Activated T-cell treated with anti-CD3 and anti-CD28 coated beads, Interleukin-2, amount 50 U/mL, for 48 hours (primary cell): ENCODE measurements around the gene CD200.

Source experiments
- DNase-seq, 2 experiments: peaks; one replicate each; pipeline ENCODE4 v3.0.0-alpha.2; 2020

The CD200 gene, protein sequence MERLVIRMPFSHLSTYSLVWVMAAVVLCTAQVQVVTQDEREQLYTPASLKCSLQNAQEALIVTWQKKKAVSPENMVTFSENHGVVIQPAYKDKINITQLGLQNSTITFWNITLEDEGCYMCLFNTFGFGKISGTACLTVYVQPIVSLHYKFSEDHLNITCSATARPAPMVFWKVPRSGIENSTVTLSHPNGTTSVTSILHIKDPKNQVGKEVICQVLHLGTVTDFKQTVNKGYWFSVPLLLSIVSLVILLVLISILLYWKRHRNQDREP

DNA sequence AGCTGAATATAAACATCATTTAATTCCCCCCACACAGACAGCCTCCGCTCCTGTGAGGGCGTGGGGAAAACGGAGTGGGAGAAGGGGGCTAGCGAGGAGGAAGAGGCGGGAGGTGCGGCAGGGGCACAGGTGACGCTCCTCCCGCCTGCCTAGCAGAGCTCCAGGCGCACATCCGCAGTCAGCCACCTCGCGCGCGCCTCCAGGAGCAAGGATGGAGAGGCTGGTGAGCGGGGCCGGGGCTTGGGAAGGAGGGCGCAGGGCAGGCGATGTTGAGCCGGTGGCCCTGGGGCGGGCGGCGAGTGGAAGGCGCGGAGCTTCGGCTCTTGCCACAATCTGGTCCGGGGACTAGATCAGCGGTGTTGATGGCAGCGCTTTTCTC is at the start of gene CD200:
Gene CD200 (plus strand): TSS at position 155 of the 379 bp plus-strand sequence. CDS start 57 bp downstream, at position 212.
- DNase-seq = peak; percentile 72 to 77

DNA sequence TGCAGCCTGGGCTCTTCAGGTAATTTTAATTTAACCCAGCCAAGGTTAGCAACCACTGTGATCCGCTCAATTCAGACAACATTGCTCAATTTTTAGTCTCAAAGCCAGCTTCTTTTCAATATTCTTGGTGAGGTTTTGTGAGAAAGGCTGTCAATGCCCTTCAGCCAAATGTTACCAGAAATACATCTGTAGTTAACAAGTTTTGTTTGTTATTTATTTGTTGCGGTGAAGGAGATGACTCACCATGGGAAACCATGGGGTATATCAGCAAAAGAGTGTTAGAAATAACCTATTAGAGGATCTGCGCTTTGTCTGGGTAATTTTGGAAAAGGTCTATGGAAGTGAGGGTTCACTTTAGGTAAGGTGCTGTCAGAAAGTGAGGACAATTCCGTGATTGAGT is 43.9 kb upstream of the CD200 start:
- DNase-seq = no peak

DNA sequence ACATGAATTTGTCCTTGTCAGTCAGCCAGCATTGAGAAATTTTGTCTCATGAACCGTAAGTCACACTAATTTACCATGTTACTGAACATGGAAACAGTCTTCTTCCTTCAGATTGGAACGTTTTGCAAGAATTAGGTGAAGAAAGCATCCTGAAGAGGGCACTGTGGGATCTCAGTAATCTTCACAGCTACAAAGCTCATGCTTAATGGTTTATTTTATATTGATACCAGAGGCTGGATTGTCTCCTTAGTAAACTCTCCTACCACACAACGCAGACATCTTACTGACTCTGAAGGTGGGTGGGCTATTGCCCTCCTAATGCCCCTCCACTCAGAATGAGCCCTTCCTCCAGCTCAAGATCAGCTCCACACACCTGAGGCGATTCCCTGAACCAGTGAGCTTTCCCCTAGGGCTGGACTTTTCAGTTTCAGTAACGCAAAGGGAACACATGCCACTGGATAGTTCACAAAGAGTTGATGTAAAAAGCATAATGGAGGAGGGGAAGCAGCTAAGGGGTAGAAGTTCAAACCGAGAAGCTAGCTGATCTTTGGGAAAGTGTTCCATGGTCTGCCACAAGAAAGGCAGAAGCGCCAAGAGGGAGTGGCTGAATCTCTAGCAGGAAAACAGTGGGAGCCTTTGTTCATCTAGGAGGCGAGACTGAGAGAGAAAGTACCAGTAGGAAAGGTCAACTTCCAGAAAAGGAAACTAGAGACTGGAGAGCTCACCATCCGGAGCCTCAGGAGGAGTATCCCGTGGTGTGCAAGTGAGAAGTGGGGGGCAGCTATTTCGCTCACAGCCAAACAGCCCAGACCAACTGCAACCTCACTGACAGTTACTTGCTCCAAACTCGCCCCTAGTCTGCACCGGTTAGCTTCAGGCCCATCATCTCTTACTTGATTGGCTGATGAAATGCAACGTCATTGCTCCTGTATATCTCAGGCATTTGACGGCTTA is 39.3 kb upstream of the CD200 start, which contains the start of gene SLC9C1:
Gene SLC9C1 (minus strand): TSS at position 849 of the 954 bp plus-strand sequence. CDS start 7,425 bp downstream, outside the sequence.
- peak in 1 of 2 experiments; percentile 30 for DNase-seq

DNA sequence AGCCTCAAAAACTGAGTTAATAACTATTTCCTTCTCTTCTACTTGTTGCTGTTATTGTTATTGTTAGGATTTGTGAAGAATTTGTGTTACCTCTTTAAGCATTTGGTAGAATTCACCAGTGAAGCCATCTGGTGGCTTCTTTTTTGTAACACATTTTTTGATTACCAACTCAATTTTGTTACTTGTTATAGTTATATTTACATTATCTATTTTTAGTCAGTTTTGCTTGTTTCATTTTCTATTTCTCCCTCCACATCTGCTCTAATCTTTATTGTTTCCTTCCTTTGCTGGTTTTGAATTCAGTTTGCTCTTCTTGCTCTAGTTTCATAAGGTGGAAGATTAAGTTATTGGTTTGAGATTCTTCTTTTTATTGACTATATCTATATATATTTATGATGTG is 35.2 kb upstream of the CD200 start:
- DNase-seq = no peak

DNA sequence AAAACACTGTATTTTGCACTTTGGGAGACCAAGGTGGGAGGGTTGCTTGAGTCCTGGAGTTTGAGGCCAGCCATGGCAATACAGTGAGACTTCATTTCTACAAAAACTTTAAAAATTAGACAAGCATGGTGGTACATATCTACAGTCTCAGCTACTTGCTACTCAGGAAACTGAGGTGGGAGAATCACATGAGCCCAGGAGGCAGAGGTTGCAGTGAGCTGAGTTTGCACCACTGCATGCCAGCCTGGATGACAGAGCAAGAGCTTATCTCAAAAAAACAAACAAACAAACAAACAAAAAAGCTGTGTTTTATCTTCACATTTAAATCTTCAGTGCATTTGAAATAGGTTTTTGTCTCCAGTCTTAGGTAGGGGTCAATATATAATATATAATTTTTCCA is 34.2 kb upstream of the CD200 start:
- no peak for DNase-seq

DNA sequence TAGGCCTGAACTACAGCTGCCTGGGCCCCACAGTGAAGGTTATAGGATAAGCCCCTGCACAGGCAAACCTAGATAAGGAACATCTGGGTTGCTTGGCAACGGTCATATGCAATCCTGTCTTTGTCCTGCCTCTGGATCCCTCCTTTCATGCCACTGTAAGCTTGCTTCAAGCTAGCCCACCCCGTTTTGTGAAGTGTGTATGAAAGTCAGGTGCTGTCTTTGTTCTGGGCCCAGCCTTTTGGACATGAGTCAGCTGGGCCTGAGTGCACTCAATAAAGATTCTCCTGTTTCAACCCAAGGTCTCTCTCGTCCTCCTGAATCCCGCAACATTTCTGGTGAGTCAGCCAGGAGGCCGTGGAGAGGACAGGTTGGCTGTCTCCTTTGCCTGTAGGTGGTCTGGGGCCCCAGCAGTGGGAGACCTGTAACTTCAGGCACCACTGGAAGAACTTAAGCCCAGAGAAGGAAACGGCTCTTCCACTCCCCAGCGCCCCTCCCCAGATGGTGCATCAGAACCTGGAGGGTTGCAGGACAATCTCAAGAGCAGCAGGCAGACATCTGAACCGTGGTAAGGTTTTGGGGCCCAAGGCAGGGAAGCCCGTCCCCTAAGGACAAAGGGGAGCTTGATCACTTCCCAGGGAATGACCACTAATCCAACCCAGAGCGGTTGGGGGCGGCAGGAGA is 30.7 kb upstream of the CD200 start:
- no peak for DNase-seq

DNA sequence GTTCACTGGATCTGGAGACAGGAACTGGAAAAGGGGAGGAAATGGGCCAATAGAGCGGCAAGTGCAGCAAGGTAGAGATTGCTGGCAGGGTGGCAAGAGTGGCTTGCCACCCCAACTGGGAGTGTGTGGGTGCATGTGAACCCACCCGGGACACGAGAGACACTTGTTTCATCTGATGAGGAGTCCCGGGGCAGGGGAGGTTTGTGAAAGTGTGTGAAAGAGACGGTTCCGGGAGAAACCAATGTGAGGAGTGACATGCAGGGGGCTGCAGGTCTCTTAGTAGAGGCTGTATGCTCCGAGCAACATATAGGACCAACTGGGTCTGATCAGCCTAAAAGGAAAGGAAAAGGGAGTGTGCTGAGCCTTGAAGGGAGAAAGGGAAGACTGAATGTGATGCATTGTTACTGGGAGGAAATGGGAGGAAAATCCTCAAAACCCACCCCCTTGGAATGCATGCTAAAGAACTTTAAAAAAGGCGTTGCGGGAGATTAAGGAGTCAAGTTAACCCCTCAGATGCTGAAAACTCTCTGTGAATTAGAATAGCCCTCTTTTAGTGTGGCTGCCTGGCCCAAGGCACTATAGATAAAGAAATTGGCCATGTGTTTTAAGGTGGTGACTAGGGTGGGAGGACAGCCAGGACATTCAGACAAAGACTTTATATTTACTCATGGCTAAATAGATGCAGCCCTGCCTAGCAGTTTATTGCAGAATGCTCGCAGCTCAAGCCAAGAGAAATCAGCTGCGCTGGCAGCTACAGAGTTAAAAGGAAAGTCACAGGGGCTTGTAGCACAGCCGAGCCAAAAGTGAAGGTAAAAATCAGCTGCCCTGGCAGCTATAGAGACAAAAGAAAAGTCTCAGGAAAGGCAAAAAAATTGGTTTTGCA is 29.8 kb upstream of the CD200 start:
- no peak for DNase-seq

DNA sequence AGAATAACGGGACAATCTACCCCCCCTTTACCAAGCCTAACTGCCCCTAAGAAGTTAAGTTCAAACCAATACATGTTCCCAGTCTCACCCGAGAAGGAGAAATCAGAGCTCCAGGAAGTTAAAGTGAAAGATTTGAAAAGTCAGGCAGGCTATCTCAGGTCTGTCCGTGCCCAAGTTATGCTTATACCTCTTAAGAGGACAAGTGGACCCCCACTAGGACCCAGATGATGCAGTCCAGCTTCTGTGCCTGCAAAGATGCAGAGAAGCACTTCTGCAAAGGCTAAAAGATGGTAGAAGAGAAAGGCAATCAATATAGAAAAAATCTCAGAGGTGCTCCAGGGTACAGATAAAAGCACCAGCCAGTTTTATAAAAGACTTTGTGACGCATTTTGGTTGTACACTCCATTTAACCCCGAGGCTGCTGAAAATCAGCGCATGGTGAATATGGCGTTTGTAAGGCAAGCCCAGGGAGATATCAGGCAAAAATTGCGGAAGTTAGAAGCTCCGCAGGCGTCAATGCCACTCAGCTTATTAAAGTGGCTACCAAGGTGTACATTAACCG is 29.1 kb upstream of the CD200 start:
- peak in 1 of 2 experiments; percentile 36 for DNase-seq

DNA sequence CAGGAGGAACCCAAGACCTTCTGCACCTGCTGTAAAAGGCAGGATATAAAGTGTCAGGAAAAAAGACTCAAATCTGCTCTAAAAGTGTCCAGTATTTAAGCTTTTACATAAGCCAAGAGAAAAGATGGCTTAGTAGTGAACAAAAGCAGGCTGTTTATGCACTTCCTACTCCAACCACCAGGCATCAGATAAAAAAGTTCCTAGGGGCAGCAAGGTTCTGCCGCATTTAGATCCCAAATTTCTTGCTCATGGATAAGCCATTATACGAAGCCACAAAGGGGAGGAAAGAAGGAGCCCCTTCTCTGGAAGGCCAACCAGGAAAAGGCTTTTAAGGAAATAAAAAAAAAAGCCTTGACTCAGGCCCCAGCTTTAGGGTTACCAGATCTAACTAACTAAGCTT is 28.3 kb upstream of the CD200 start:
- no peak for DNase-seq

DNA sequence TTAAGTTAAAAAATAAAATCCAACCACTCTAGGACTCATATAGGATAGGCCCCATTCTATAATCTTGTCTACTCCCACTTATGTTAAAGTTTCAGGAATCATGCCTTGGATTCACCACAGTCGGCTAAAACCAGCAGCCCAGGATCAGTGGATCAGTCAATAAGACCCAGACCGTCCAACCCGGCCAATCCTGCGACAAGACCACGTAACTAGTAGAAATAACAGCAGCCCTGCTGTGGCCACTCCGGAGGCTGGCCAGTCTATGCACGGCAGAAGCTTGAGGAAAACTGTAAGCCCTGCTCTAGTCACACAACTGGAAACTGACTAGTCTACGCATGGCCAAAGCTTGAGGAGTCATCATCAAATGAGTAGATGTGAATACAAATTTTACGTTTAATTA is 26.1 kb upstream of the CD200 start:
- no peak for DNase-seq

DNA sequence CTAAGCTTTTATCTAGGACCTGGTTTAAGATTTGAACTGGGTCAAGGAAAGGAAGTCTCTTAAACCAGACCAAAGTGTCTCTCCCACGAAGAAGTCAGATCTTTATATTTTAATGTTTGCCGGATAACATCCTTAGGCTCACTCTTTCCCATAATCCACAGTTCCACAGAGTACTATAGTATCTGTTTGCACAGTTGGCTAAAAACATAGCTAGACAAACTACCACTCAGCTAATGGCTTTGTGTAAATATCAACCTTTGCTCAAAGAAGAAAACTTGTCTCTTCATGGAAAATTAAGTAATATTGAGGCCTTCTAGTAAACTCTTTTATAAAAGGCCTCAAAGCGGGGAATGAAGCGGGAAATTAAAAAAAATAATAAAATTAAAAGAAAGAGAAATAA is 25.4 kb upstream of the CD200 start:
- no peak for DNase-seq

DNA sequence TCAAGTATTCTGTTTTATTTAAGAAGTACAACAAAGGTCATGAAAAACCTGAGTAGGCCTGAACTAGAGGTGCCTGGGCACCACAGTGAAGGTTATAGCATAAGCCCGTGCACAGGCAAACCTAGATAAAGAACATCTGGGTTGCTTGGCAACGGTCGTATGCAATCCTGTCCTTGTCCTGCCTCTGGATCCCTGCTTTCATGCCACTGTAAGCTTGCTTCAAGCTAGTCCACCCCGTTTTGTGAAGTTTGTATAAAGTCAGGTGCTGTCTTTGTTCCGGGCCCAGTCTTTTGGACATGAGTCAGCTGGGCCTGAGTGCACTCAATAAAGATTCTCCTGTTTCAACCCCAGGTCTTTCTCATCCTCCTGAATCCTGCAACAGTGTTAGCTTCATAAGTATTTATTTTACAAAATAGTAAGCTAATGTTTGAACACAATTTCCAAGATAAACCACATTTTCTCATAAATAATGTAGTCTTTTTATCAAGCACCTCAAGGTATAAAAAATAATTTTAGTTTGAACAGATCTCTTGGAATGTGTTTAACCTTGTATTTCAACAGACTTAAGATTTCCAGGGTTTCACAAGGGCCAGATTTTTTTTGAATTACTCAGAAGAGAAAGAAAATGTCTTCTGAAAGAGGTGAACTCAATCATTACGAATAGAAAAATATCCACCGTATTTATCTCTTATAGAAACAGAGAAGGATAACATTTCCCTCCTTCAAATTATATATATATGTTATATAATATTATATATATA is 24.6 kb upstream of the CD200 start:
- no peak for DNase-seq

DNA sequence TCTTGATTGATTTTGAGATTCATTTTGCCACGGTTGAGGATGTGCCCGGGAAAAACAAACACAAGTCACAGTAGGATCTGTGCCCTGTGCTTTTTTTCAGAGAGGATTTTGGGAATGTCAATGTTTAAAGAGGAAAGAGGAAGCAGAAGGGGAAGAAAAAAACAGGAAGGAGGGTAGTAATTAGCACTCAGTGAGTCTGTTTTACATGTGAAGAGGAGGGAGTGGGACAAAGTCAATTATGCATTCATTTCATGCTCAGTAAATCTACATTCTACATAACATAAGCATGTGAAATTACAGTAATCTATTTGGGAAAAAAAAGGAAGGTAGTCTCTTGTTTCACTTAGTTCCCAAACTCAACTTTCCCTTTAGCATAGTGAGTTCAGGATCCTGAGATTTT is 18.3 kb upstream of the CD200 start:
- DNase-seq = no peak

DNA sequence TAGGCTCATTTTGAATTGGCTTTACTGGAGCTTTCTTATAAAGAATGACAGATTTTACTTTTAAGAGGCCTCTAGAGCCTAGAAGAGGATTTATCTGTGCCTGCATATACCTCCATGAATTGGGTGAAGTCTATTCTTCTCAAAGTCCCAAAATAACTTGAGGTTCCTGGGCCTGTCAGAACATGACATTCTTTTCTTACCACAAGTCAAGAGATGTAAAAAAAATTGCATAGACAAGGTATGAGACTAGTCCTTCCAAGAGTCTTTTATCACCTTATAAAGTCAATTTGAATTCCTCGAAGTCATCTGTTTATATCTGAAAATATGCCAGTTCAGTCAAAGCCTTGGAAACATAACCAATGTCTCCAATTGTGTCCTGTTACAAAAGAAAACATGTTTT is 17.2 kb upstream of the CD200 start:
- no peak for DNase-seq

DNA sequence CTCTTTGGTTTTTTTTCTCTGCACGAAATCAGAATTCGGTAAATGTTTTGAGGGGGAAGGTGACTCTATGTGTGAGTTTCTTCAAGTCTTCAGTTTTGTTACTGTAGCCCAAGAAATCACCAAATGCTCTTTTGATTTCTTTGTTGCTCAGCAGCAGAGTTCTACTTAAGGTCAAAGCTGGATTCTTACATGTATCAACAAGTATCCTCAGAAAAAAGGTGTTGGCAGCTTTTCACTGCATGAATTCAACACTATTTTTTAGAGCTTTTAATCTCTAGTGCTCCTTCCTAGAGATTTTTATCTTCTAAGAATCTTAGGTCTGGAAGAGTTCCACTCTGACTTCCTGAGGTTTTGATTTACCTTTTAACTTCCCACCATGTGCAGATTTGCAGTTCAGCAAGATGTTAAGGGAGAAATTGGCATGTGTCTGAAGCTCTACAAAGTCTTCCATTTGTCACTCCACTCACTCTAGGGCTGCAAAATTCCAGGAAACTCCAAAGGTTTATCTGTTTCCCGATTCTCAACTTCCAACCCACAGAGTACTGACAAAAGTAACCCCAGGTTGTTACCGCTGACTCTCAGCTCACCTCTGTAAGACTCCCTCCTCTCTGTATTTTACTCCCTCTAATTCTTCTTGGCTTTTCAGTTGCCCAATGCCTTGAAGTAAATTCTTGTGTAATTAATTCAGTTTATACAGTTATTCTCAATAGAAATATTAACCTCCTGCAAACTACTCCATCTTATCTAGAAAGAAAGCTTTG is 13.3 kb upstream of the CD200 start:
- no peak for DNase-seq

DNA sequence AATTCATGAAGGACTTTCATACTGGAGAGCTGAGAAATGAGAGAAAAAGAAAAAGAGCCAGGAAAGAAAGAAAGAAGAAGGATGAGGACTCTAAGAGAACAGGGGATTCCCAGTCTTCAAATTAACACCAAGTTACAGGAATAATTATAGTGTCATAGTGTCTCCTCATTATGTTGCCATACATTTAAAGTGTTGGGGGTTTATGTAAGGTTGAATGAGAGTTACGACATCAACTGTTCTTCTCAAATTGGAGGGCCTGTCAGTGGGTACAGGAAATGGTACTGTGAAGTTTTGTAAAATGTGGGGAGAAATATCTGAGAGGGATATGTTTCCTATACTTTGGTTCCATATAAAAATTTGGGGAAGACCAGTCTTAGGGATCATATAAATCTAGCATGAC is 12.3 kb upstream of the CD200 start:
- DNase-seq = no peak

DNA sequence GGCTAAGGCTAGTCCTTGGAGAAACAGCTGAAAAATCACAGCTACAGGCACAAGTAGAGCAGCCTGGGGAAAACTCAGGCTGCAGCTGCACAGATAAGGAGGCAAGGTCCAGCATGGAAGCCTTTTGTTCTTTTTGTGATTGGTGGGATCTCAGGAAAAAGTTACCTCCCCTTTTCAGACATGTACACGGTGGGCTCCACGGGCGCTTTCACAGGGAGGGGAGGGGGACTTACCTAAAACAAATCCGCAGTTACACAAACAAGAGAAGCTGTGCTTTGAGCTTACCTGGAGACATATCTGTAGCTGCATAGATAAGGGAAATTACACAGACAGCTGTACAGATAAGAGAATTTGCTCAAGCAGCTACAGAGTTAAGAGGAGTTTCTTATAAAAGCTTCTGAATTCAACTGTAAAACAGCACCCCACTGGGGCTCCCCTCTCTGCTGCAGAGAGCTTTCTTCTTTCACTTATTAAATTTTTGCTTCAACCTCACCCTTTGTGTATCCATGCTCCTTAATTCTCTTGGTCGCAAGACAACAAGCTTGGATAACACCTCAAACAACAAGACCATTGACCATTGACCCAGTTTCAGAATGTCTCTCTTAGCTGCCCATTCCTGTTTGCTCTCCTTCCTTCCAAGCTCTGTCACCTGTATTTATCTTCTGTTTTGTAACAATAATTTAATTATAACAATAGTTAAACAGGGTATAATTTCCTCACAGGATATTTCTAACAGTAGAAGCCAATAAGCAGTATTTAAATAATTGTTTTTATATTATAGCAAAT is 10.9 kb upstream of the CD200 start:
- DNase-seq = no peak

DNA sequence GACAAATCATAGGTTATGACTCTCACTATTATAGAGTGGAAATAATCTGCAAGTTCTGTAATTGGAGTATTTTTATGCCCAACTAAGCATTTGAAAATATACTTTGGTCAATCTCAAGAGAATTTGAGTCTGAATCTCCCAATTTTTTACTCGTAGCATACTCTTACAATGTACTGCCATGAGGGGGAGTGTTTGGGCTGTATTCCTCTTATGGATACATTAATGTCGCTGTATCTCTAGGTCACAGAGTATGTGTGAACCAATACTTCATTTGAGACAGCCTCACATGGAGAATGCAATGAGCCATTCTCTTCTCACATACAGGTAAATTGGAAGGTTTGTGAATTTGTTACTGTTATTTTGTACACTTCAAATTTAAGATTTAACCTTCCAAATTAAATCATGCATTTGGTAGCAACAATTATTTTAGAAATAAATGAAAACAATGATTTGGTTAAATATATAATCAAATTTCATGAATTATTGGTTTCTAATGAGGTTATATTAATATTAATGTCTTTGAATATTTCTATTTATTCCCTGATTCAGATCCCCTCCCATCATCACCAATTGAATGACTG is 5.5 kb upstream of the CD200 start:
- no peak for DNase-seq

DNA sequence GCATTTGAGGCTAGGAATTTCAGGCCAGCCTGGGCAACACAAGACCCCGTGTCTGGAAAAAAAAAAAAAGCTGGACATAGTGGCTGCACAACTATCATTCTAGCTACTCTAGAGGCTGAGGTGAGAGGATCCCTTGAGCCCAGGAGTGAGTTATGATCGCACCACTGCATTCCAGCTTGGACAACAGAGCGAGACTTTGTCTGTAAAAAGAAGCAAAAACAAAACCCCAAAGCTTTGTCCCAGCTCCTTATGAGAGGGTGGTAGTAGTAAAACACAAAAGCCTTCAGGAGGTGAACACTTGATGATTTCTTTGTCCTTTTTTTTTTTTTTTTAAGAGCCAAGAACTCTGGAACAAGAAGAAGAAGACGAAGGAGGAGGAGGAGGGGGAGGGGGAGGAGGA is 1.1 kb upstream of the CD200 start:
- no peak for DNase-seq
